Naive thymus-derived CD4-positive, alpha-beta T cell (primary cell): ENCODE results near the gene PKD1L1. TPM values are rescaled to one million over a fixed set of nuclear protein-coding genes. Genes with fewer than 3 reads are reported as not detected.

Experiments used
- ATAC-seq: fragments of 150-1000 bp; cut with Tn5 transposase; 2 replicates; pipeline ENCODE4 v1.10.0; 2021; ENCODE audit warnings: mild to moderate bottlenecking, moderate library complexity
- CTCF ChIA-PET: fragments of 350-600 bp; sonication (Branson Sonifier 250); formaldehyde crosslinking; loops from one replicate; lab custom pipeline; 2021; ENCODE audit warnings: antibody characterized with exemption; lab: Charles Lee
- POLR2A ChIA-PET: fragments of 350-600 bp; sonication (Branson Sonifier 250); formaldehyde crosslinking; loops from one replicate; lab custom pipeline; 2021; ENCODE audit warnings: antibody characterized with exemption, inconsistent platforms; lab: Charles Lee
- DNase-seq, 9 donors: peaks; one replicate each; pipeline versions ENCODE4 v3.0.0 to v3.0.0-alpha.2; 2020 to 2022; ENCODE audit warnings: mixed read lengths in 1 of 9
- H3K27ac ChIP-seq: one replicate; pipeline ENCODE4 v1.7.0; 2013; ENCODE audit warnings: mild to moderate bottlenecking, low read depth, low read length, moderate library complexity
- H3K27me3 ChIP-seq, 2 donors: one replicate each; pipeline ENCODE4 v1.7.0; 2013; ENCODE audit warnings: low read length in 2 of 2, mild to moderate bottlenecking in 2 of 2, moderate library complexity in 2 of 2; ENCODE audit not compliant: control insufficient read depth in 2 of 2, insufficient read depth in 2 of 2
- H3K36me3 ChIP-seq, 3 experiments: 1 replicate in 2 of 3; 2 replicates in 1 of 3; pipeline ENCODE4 v1.7.0; 2013; ENCODE audit warnings: low read length in 3 of 3, mild to moderate bottlenecking in 3 of 3, moderate library complexity in 1 of 3; ENCODE audit not compliant: insufficient read depth in 3 of 3, control insufficient read depth in 2 of 3
- H3K4me1 ChIP-seq, 2 donors: one replicate each; pipeline ENCODE4 v1.7.0; 2013; ENCODE audit warnings: low read length in 2 of 2, mild to moderate bottlenecking in 2 of 2, moderate library complexity in 1 of 2; ENCODE audit not compliant: control insufficient read depth in 2 of 2, insufficient read depth in 2 of 2
- H3K4me3 ChIP-seq: 2 replicates; pipeline ENCODE4 v1.7.0; 2013; ENCODE audit warnings: mild to moderate bottlenecking, low read length
- H3K9me3 ChIP-seq, 3 experiments: 1 replicate in 2 of 3; 2 replicates in 1 of 3; pipeline ENCODE4 v1.7.0; 2013; ENCODE audit warnings: low read length in 3 of 3; ENCODE audit not compliant: control insufficient read depth in 2 of 3
- H3K27ac Mint-ChIP-seq, 9 donors: one replicate each; pipeline ENCODE4 v1.8.0; 2020 to 2022; ENCODE audit warnings: mixed read lengths in 9 of 9, mild to moderate bottlenecking in 8 of 9, moderate library complexity in 5 of 9, inconsistent platforms in 2 of 9
- H3K27me3 Mint-ChIP-seq, 5 donors: one replicate each; pipeline ENCODE4 v1.8.0; 2021 to 2022; ENCODE audit warnings: mixed read lengths in 5 of 5, mild to moderate bottlenecking in 1 of 5
- H3K36me3 Mint-ChIP-seq, 5 donors: one replicate each; pipeline ENCODE4 v1.8.0; 2020 to 2022; ENCODE audit warnings: mixed read lengths in 5 of 5, mild to moderate bottlenecking in 3 of 5, inconsistent platforms in 1 of 5
- H3K4me1 Mint-ChIP-seq, 7 donors: one replicate each; pipeline ENCODE4 v1.8.0; 2020 to 2022; ENCODE audit warnings: mixed read lengths in 7 of 7, mild to moderate bottlenecking in 3 of 7, inconsistent platforms in 1 of 7
- H3K4me3 Mint-ChIP-seq, 10 donors: one replicate each; pipeline ENCODE4 v1.8.0; 2020 to 2022; ENCODE audit warnings: mild to moderate bottlenecking in 10 of 10, mixed read lengths in 10 of 10, moderate library complexity in 6 of 10, inconsistent platforms in 2 of 10
- H3K9me3 Mint-ChIP-seq, 11 donors: one replicate each; pipeline ENCODE4 v1.8.0; 2020 to 2022; ENCODE audit warnings: mixed read lengths in 11 of 11, mild to moderate bottlenecking in 4 of 11, inconsistent platforms in 1 of 11, moderate library complexity in 1 of 11
- intact Hi-C, 2 donors: fragments of 100-400 bp; cut with micrococcal nuclease; formaldehyde crosslinking; loops; one replicate each; pipeline ENCODE4 v1.15.1; 2023
- polyA plus RNA-seq, 2 donors: library from polyadenylated mRNA; unstranded; fragments of 300-500 nt; fragmentation: Illumina TruSeq; gene quantifications; one replicate each; pipeline ENCODE4 v1.2.3, GENCODE V29; 2021
- total RNA-seq, 6 experiments: library from RNA in 5 of 6; stranded (reverse) in 5 of 6; gene quantifications; 1 replicate in 5 of 6; 2 replicates in 1 of 6; pipeline ENCODE4 v1.2.3 and lab custom pipeline; 2021 to 2026

Gene PKD1L1
- total and polyA plus RNA-seq, 7 experiments from 2014 or later: 0.07 to 1.5 (median 0.83) TPM; not detected in 1

DNA sequence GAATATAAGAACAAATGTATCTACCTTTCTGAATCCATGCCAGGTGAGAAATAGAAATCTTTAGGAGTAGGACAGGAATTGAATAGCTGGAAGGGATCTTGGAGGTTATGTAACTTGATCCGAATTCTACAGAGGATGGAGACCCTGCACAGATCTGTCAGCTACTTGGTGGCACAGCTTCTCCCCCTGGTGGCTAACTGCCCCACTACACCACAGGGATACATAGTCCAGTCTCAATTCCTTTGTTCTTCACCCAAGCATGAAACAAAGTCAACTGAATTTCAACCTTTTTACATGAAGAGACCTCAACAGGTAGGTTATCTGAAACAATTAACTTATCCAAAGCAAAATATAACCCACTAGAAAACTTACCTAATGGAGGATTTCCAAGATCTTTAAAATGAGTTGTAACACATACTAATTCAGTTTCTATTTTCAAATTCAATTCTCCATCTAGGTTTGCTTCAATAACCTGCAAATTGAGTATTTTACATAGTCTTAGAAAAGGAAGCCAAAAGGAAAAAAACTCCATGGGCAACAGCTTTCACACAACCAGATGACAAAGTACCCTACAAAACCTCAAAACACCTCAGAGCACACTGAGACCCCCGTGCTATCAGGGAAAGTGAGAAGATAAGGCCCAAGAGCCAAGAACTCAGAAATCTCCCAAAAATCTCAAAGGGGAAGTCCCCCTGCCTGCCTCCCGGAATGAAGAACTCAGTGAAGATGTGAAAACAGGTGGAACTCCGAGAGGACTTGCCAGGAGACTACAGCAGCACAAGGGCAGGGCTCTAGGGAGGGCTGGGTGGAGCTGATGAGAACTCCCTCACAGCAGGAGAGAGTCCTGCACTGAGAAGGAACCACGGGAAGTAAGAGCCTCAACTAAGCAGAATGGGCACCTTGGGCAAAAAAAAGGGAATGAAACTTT is 20.8 kb upstream of the PKD1L1 start:
- Histone ChIP-seq H3K36me3 (peaks cover 28 to 76% (median 38%) of the 10 kb centered on the region in 3 experiments), H3K4me3 (no peak overlapping the region), H3K27me3 (no peaks in the 10 kb centered on the region), H3K9me3 (no peaks in the 10 kb centered on the region), H3K4me1 (no peaks in the 10 kb centered on the region), H3K27ac (no peak overlapping the region)
- peak overlapping the region in 6 of 9 donors; percentile 25 to 64 (median 50) for H3K27ac Mint-ChIP-seq
- no peak overlapping the region for H3K4me3 Mint-ChIP-seq
- no peaks in the 10 kb centered on the region for H3K27me3 Mint-ChIP-seq
- H3K4me1 Mint-ChIP-seq: peaks cover 24 to 65% (median 37%) of the 10 kb centered on the region in 7 donors
- peaks cover 0 to 2% (median 0%) of the 10 kb centered on the region in 11 donors for H3K9me3 Mint-ChIP-seq
- ATAC-seq (peak; percentile 67), DNase-seq (peak in 7 of 9 donors; percentile 34 to 49 (median 38))
- ChIA-PET POLR2A (interaction anchor here (0.6 to 1.5 kb wide), 4 partner anchors 9 to 20 kb away, joined by 3 read pairs; no protein-coding TSS in a partner anchor), CTCF (interaction anchor here (0.5 to 1.2 kb wide), 5 partner anchors 17 to 141 kb away, joined by 3 read pairs; no protein-coding TSS in a partner anchor)
- intact Hi-C loops: loop anchor here (1.0 kb wide), 2 partner anchors 24 to 141 kb away; no protein-coding TSS in a partner anchor
- H3K36me3 Mint-ChIP-seq: peaks cover 33 to 70% (median 38%) of the 10 kb centered on the region in 5 donors

DNA sequence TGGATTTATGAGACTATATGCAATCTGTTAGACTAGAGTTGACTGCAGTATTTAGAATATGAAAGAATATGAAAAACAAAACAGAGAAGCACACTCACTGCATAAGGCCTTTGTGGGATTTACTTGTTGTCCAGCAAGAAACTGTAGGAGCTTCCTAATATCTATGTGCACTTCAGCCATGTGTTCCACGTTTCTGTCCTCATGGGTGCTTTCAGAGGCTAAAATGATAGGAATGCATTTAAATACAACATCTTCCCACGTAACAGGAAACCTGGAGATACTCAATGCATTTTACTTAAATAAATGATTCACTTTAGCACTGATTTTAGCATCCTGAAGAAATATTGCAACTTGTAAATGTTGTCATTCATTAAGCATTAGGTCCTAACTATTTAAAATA is 19.4 kb upstream of the PKD1L1 start:
- Mint-ChIP-seq H3K27ac (no peak overlapping the region), H3K9me3 (peaks cover 0 to 2% (median 0%) of the 10 kb centered on the region in 11 donors), H3K4me3 (no peak overlapping the region), H3K27me3 (no peaks in the 10 kb centered on the region), H3K36me3 (peaks cover 28 to 61% (median 37%) of the 10 kb centered on the region in 5 donors), H3K4me1 (peaks cover 21 to 51% (median 32%) of the 10 kb centered on the region in 7 donors)
- ChIA-PET POLR2A (interaction anchor here (1.5 kb wide), 1 partner anchor 12 kb away, joined by 3 read pairs; no protein-coding TSS in a partner anchor), CTCF (no interaction called here)
- intact Hi-C loops: no loop called here
- Histone ChIP-seq H3K4me1 (no peaks in the 10 kb centered on the region), H3K4me3 (no peak overlapping the region), H3K27ac (no peak overlapping the region), H3K36me3 (peaks cover 17 to 76% (median 37%) of the 10 kb centered on the region in 3 experiments), H3K27me3 (no peaks in the 10 kb centered on the region), H3K9me3 (no peaks in the 10 kb centered on the region)
- ATAC-seq (no peak), DNase-seq (no peak)

DNA sequence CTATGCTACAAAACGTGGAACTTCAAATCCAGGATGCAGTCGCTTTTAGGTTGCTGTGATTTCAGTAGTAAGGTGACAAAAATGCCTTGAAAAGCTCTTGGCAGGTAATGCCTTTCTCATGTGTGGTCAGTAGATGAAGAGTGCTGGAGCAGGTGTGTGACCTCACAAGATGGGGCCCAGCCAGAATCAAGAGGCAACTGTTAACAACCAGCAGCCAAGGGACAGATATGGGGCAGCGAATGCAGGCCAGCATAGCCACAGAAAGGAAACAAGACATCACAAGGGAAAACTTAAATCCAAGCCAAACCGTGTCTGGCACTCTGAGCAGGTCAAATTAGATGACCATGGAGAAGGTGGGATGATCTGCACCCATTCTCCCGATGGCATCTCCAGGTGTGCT is 18.9 kb upstream of the PKD1L1 start:
- Mint-ChIP-seq H3K27ac (peak overlapping the region in 2 of 9 donors; percentile 31 to 34), H3K4me3 (no peak overlapping the region), H3K9me3 (peaks cover 0 to 2% (median 0%) of the 10 kb centered on the region in 11 donors), H3K27me3 (no peaks in the 10 kb centered on the region), H3K4me1 (peaks cover 21 to 45% (median 29%) of the 10 kb centered on the region in 7 donors), H3K36me3 (peaks cover 29 to 64% (median 38%) of the 10 kb centered on the region in 5 donors)
- Histone ChIP-seq H3K4me1 (no peaks in the 10 kb centered on the region), H3K36me3 (peaks cover 17 to 79% (median 41%) of the 10 kb centered on the region in 3 experiments), H3K9me3 (no peaks in the 10 kb centered on the region), H3K4me3 (no peak overlapping the region), H3K27ac (no peak overlapping the region), H3K27me3 (no peaks in the 10 kb centered on the region)
- ATAC-seq (no peak), DNase-seq (no peak)
- ChIA-PET CTCF (no interaction called here), POLR2A (interaction anchor here (1.1 kb wide), 1 partner anchor 16 kb away, joined by 3 read pairs; no protein-coding TSS in a partner anchor)
- intact Hi-C loops: no loop called here

DNA sequence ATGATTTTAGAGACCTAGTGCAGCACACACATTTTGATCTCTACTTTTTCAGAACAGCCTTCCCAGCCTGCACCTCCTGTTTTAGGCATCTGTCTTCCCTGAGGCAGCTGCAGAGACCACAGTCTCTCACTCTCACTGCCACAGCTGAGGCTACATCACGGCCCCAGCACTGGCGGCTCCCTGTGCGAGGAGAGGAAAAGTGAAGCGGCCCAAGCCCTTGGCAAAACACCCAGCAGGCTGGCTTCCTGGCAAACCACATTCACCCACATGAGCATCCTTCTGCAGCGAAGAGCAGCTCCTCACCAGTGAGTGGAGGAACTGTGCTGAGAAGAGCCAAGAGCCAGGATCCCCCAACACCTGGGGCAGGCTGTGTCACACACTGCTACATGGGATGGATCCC is 17.2 kb upstream of the PKD1L1 start:
- POLR2A ChIA-PET: no interaction called here
- CTCF ChIA-PET: interaction anchor here (0.6 kb wide), 1 partner anchor 142 kb away, joined by 3 read pairs; no protein-coding TSS in a partner anchor
- peaks cover 0 to 2% (median 0%) of the 10 kb centered on the region in 11 donors for H3K9me3 Mint-ChIP-seq
- H3K4me3 Mint-ChIP-seq: no peak overlapping the region
- Histone ChIP-seq H3K4me3 (no peak overlapping the region), H3K27me3 (no peaks in the 10 kb centered on the region), H3K27ac (no peak overlapping the region), H3K4me1 (no peaks in the 10 kb centered on the region), H3K9me3 (no peaks in the 10 kb centered on the region), H3K36me3 (peaks cover 14 to 88% (median 41%) of the 10 kb centered on the region in 3 experiments)
- peaks cover 14 to 32% (median 22%) of the 10 kb centered on the region in 7 donors for H3K4me1 Mint-ChIP-seq
- peaks cover 41 to 81% (median 48%) of the 10 kb centered on the region in 5 donors for H3K36me3 Mint-ChIP-seq
- peak overlapping the region in 3 of 9 donors; percentile 42 to 70 (median 58) for H3K27ac Mint-ChIP-seq
- DNase-seq (no peak), ATAC-seq (no peak)
- intact Hi-C loops: no loop called here
- H3K27me3 Mint-ChIP-seq: no peaks in the 10 kb centered on the region

DNA sequence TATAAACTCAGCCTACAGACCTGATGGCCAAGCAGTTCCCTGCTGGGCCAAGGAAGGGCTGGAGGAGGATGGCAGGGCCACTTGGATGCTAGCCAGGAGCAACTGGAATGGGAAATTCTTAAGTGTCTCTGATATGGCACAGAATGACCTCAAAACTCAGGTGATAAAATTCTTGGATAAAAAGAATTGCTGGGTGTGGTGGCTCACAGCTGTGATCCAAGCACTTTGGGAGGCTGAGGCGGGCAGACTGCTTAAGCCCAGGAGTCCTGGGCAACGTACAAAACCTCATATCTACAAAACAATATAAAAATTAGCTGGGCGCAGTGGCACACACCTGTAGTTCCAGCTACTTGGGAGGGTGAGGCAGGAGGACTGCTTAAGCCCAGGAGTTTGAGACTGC is 14.0 kb upstream of the PKD1L1 start:
- Mint-ChIP-seq H3K36me3 (peaks cover 31 to 77% (median 46%) of the 10 kb centered on the region in 5 donors), H3K4me1 (peaks cover 0 to 20% (median 11%) of the 10 kb centered on the region in 7 donors), H3K9me3 (peaks cover 0 to 6% (median 0%) of the 10 kb centered on the region in 11 donors), H3K4me3 (no peak overlapping the region), H3K27ac (no peak overlapping the region), H3K27me3 (no peaks in the 10 kb centered on the region)
- ATAC-seq (no peak), DNase-seq (no peak)
- CTCF ChIA-PET: interaction anchor here (0.8 kb wide), 1 partner anchor 146 kb away, joined by 3 read pairs; no protein-coding TSS in a partner anchor
- peaks cover 7 to 70% (median 19%) of the 10 kb centered on the region in 3 experiments for H3K36me3 ChIP-seq
- H3K9me3 ChIP-seq: no peaks in the 10 kb centered on the region
- no peaks in the 10 kb centered on the region for H3K4me1 ChIP-seq
- H3K27ac ChIP-seq: no peak overlapping the region
- POLR2A ChIA-PET: no interaction called here
- no peaks in the 10 kb centered on the region for H3K27me3 ChIP-seq
- intact Hi-C loops: no loop called here
- H3K4me3 ChIP-seq: no peak overlapping the region

DNA sequence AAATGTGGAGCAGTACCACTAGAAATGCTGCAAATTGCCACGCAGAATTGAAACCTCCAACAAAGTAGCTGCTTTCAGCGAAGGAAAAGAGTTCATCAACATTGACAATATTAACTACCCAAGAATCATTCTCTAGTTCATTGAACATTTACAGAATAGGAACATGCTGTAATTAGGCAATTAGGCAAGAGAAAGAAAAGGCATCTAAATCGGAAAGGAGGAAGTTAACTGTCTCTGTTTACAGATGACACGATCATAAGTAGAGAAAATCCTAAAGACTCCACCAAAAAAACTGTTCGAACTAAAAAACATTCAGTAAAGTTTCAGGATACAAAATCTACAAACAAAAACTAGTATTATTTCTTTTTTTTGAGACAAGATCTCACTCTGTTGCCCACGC is 8.9 kb upstream of the PKD1L1 start:
- H3K4me1 Mint-ChIP-seq: peaks cover 0 to 13% (median 7%) of the 10 kb centered on the region in 7 donors
- Histone ChIP-seq H3K4me1 (no peaks in the 10 kb centered on the region), H3K9me3 (no peaks in the 10 kb centered on the region), H3K36me3 (peaks cover 0 to 36% (median 7%) of the 10 kb centered on the region in 3 experiments), H3K27me3 (no peaks in the 10 kb centered on the region), H3K27ac (no peak overlapping the region), H3K4me3 (no peak overlapping the region)
- H3K27ac Mint-ChIP-seq: peak overlapping the region in 2 of 9 donors; percentile 22 to 25
- CTCF ChIA-PET: interaction anchor here (0.8 kb wide), 1 partner anchor 88 kb away, joined by 3 read pairs; no protein-coding TSS in a partner anchor
- peaks cover 0 to 6% (median 0%) of the 10 kb centered on the region in 11 donors for H3K9me3 Mint-ChIP-seq
- no peak for ATAC-seq
- peaks cover 12 to 49% (median 34%) of the 10 kb centered on the region in 5 donors for H3K36me3 Mint-ChIP-seq
- no peak overlapping the region for H3K4me3 Mint-ChIP-seq
- DNase-seq: no peak
- intact Hi-C loops: no loop called here
- H3K27me3 Mint-ChIP-seq: no peaks in the 10 kb centered on the region
- POLR2A ChIA-PET: no interaction called here
